Brain microvascular endothelial cell (primary cell): ENCODE measurements around the gene JHY.
"Not testable (repeated sequence)": the region's sequence is repeated elsewhere in the genome, so short reads cannot be mapped to it uniquely, and the experiment has no call there.

Experiments used
- DNase-seq: peaks from one replicate; pipeline ENCODE4 v3.0.0-alpha.2; 2020
- H3K27ac ChIP-seq: fragments of 250-450 bp; sonication (Bioruptor Pico); 2 replicates; pipeline ENCODE4 v1.5.1; 2020; ENCODE audit warnings: mild to moderate bottlenecking, moderate library complexity
- H3K27me3 ChIP-seq: fragments of 250-450 bp; sonication (Bioruptor Pico); replicated peaks from 2 replicates; pipeline ENCODE4 v1.5.1; 2020; ENCODE audit warnings: mild to moderate bottlenecking
- H3K36me3 ChIP-seq: fragments of 250-450 bp; sonication (Bioruptor Pico); replicated peaks from 2 replicates; pipeline ENCODE4 v1.5.1; 2020; ENCODE audit warnings: mild to moderate bottlenecking
- H3K4me3 ChIP-seq: 2 replicates; pipeline ENCODE4 v1.5.1; 2011; ENCODE audit warnings: low read depth, mild to moderate bottlenecking, control low read depth, low read length, moderate library complexity
- CTCF ChIP-seq: IDR thresholded peaks from 2 replicates; pipeline ENCODE4 v1.5.1; 2011; ENCODE audit warnings: low read depth, mild to moderate bottlenecking, moderate library complexity, low read length, control low read depth, inconsistent platforms; ENCODE audit errors: missing control alignments
- in situ Hi-C: cut with HindIII; loops from 2 replicates; pipeline ENCODE4 v1.10.0; 2017; ENCODE audit warnings: low sequenced_read_pairs, low pct_ligation_motif_present

The JHY gene

GRCh38 chr11:122852796-122853160, 29.8 kb upstream of the JHY start:
- no peak overlapping the region for H3K27ac ChIP-seq
- no peak for DNase-seq
- no peaks in the 10 kb centered on the region for H3K27me3 ChIP-seq
- no peak for TF ChIP-seq CTCF
- no peak overlapping the region for H3K4me3 ChIP-seq
- no peaks in the 10 kb centered on the region for H3K36me3 ChIP-seq
- in situ Hi-C loops = loop anchor here (10.0 kb wide), 1 partner anchor 218 kb away; no protein-coding TSS in a partner anchor

GRCh38 chr11:122853261-122853660, 29.3 kb upstream of the JHY start:
- Histone ChIP-seq H3K27me3 (no peaks in the 10 kb centered on the region), H3K36me3 (no peaks in the 10 kb centered on the region), H3K4me3 (no peak overlapping the region), H3K27ac (no peak overlapping the region)
- no peak for TF ChIP-seq CTCF
- in situ Hi-C loops = loop anchor here (10.0 kb wide), 1 partner anchor 218 kb away; no protein-coding TSS in a partner anchor
- DNase-seq = no peak

- Histone ChIP-seq H3K4me3 (no peak overlapping the region), H3K36me3 (no peaks in the 10 kb centered on the region), H3K27me3 (no peaks in the 10 kb centered on the region), H3K27ac (no peak overlapping the region)
- TF ChIP-seq CTCF = peak; percentile 54
- in situ Hi-C loops = loop anchor here (10.0 kb wide), 1 partner anchor 219 kb away; no protein-coding TSS in a partner anchor
- peak; percentile 80 for DNase-seq
These were observed 28.6 kb upstream of the JHY start for GRCh38 chr11:122853971-122854446.

- in situ Hi-C loops = no loop called here
- Histone ChIP-seq H3K36me3 (no peaks in the 10 kb centered on the region), H3K27ac (no peak overlapping the region), H3K27me3 (no peaks in the 10 kb centered on the region), H3K4me3 (no peak overlapping the region)
- DNase-seq = no peak
- no peak for TF ChIP-seq CTCF
These were observed 20.9 kb upstream of the JHY start for GRCh38 chr11:122861631-122862030.

- Histone ChIP-seq H3K27me3 (no peaks in the 10 kb centered on the region), H3K4me3 (no peak overlapping the region), H3K36me3 (no peaks in the 10 kb centered on the region), H3K27ac (no peak overlapping the region)
- in situ Hi-C loops = no loop called here
- DNase-seq = no peak
- no peak for TF ChIP-seq CTCF
These were observed 20.5 kb upstream of the JHY start for GRCh38 chr11:122862091-122862490.

- H3K27ac ChIP-seq, H3K36me3 ChIP-seq, H3K27me3 ChIP-seq, in situ Hi-C loops, DNase-seq, H3K4me3 ChIP-seq: not testable (repeated sequence)
These were observed 19.4 kb upstream of the JHY start for GRCh38 chr11:122863154-122863553.
